ENCODE data around the gene GBX2.

GRCh38 chr2:236172255-236173035 lies 4.3 kb upstream of the GBX2 start:
- TF ChIP-seq CTCF (IDR thresholded peaks at IDR 0.05; ENCODE audit: borderline replicate concordance, extremely low read depth, low read length, poor library complexity, severe bottlenecking), result no peak
- TF ChIP-seq EZH2 (IDR thresholded peaks at IDR 0.05; ENCODE audit: borderline replicate concordance, low read depth, low read length, severe bottlenecking), result no peak

All from DND-41 (cell line).